K562 (cell line): ENCODE measurements around the gene UBE2K. TPM values are rescaled to one million over a fixed set of nuclear protein-coding genes. Genes with fewer than 3 reads are reported as not detected.

Experiments
- BACH1 ChIP-seq: fragments of 200-800 bp; sonication (Bioruptor generic); IDR thresholded peaks from 2 replicates; pipeline ENCODE4 v1.6.1; 2016; ENCODE audit warnings: missing genetic modification characterization, missing compliant biosample characterization
- BCOR ChIP-seq: fragments of 450-650 bp; IDR thresholded peaks from 2 replicates; pipeline ENCODE4 v1.6.1; 2016
- CBX5 ChIP-seq: IDR thresholded peaks from 2 replicates; pipeline ENCODE4 v1.6.1; 2014; ENCODE audit warnings: low read depth, borderline replicate concordance
- CCNT2 ChIP-seq: IDR thresholded peaks from 2 replicates; pipeline ENCODE4 v1.6.1; 2011; ENCODE audit warnings: borderline replicate concordance, low read depth, mild to moderate bottlenecking, moderate library complexity, mixed read lengths, low read length; ENCODE audit not compliant: insufficient read length; ENCODE audit errors: extremely low read depth
- CTBP1 ChIP-seq: fragments of 450-650 bp; IDR thresholded peaks from 2 replicates; pipeline ENCODE4 v1.6.1; 2016; ENCODE audit warnings: borderline replicate concordance
- DPF2 ChIP-seq: fragments of 450-650 bp; IDR thresholded peaks from 2 replicates; pipeline ENCODE4 v1.6.1; 2016
- E2F3 ChIP-seq: fragments of 250-450 bp; sonication (Bioruptor Pico); IDR thresholded peaks from 2 replicates; pipeline ENCODE4 v1.4.0; 2020; ENCODE audit warnings: mild to moderate bottlenecking
- EHMT2 ChIP-seq: fragments of 450-650 bp; IDR thresholded peaks from 2 replicates; pipeline ENCODE4 v1.6.1; 2018; ENCODE audit warnings: antibody characterized with exemption
- KHSRP ChIP-seq: fragments of 450-650 bp; IDR thresholded peaks from 2 replicates; pipeline ENCODE4 v1.6.1; 2017
- SMARCB1 ChIP-seq: IDR thresholded peaks from 2 replicates; pipeline ENCODE4 v1.6.1; 2011; ENCODE audit warnings: improper control_type of control experiment, low read depth; ENCODE audit not compliant: insufficient read length
- SP2 ChIP-seq: IDR thresholded peaks from 2 replicates; pipeline ENCODE4 v1.6.1; 2011; ENCODE audit warnings: mild to moderate bottlenecking, low read depth, low read length, moderate library complexity; ENCODE audit not compliant: poor library complexity, severe bottlenecking; ENCODE audit errors: extremely low read depth
- TCF3 ChIP-seq: sonication (generic); formaldehyde crosslinking; IDR thresholded peaks from 2 replicates; pipeline ENCODE4 v1.4.0; 2020; ENCODE audit warnings: mild to moderate bottlenecking, missing genetic modification reagents
- ZNF354B ChIP-seq: fragments of 250-450 bp; sonication (Bioruptor Pico); IDR thresholded peaks from 2 replicates; pipeline ENCODE4 v1.4.0; 2020
- polyA plus RNA-seq, 8 experiments: library from polyadenylated mRNA; depleted of rRNA in 4 of 8; stranded (reverse) in 5 of 8; unstranded in 3 of 8; fragments of >200 nt; fragmentation: Nextera tagmentation in 2 of 8; fragmentation: Illumina TruSeq in 1 of 8; extraction: Ambion mirVana in 2 of 8; extraction: Trizol in 1 of 8; gene quantifications; 2 replicates each; pipeline versions ENCODE4 v1.2.1 to v1.2.3, GENCODE V29; 2011 to 2014; ENCODE audit warnings: inconsistent platforms in 1 of 8, missing spikeins in 1 of 8
- total RNA-seq, 7 experiments: library from RNA; depleted of rRNA in 6 of 7; stranded (reverse); fragments of >200 nt in 6 of 7; fragmentation: Illumina TruSeq in 2 of 7; extraction: Trizol in 2 of 7; gene quantifications; 2 replicates each; pipeline versions ENCODE4 v1.2.1 to v1.2.3, GENCODE V29; 2011 to 2021; ENCODE audit warnings: low replicate concordance in 1 of 7
- TF ChIP-seq, protein P1 (sequence below): sonication (generic); formaldehyde crosslinking; IDR thresholded peaks from 2 replicates; pipeline ENCODE4 v1.8.1; 2023; ENCODE audit warnings: mild to moderate bottlenecking, missing genetic modification reagents
- TF ChIP-seq, protein P2 (sequence below): fragments of 450-650 bp; IDR thresholded peaks from 2 replicates; pipeline ENCODE4 v1.6.1; 2018; ENCODE audit not compliant: partially characterized antibody

UBE2K gene
- total and polyA plus RNA-seq, 9 of the 15 experiments (the other 6 are each of a cell fraction or from before 2014, with no cell fraction given): 29.8 to 190 (median 62.6) TPM

DNA sequence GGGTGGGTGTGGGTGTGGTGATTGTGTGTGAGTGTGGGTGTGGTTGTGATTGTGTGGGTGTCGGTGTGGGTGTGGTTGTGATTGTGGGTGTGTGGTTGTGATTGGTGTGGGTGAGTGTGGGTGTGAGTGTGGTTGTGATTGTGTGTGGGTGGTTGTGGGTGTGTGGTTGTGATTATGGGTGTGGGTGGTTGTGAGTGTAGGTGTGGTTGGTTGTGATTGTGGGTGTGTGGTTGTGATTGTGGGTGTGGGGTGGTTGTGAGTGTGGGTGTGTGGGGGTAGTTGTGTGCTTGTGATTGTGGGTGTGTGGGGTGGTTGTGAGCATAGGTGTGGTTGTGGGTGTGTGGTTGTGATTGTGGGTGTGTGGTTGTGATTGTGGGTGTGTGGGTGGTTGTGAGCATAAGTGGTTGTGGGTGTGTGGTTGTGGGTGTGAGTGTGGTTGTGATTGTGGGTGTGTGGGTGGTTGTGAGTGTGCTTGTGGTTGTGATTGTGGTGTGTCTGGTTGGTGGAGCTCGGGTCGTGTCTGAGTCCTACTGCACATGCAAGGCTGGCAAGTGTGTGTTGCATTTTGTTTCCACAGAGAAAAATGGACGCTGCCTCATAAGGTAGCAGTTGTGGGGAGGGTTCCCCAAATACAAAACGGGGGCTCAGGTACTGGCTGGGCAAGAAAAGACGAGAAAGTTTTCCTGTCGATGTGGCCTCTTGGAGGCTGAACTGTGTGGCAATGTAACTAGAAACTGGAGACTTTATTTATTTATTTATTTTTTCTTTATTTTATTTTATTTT lies 116.7 kb downstream of the UBE2K start (continued):
- no peak for TF ChIP-seq KHSRP
- TF ChIP-seq SMARCB1: no peak
- TF ChIP-seq CTBP1: no peak
- TF ChIP-seq SP2: no peak
- no peak for TF ChIP-seq CCNT2
- TF ChIP-seq BACH1 (tag): no peak
- TF ChIP-seq TCF3 (CRISPR knock-in tag): no peak
- no peak for TF ChIP-seq ZNF354B (CRISPR knock-in tag)
- 0 out of 2 replicates have a peak, but pooled peaks have one; percentile 23 for TF ChIP-seq EHMT2
- peak; percentile 19; the same call in 1 of the 2 replicates for TF ChIP-seq DPF2
- TF ChIP-seq, protein P1, sequence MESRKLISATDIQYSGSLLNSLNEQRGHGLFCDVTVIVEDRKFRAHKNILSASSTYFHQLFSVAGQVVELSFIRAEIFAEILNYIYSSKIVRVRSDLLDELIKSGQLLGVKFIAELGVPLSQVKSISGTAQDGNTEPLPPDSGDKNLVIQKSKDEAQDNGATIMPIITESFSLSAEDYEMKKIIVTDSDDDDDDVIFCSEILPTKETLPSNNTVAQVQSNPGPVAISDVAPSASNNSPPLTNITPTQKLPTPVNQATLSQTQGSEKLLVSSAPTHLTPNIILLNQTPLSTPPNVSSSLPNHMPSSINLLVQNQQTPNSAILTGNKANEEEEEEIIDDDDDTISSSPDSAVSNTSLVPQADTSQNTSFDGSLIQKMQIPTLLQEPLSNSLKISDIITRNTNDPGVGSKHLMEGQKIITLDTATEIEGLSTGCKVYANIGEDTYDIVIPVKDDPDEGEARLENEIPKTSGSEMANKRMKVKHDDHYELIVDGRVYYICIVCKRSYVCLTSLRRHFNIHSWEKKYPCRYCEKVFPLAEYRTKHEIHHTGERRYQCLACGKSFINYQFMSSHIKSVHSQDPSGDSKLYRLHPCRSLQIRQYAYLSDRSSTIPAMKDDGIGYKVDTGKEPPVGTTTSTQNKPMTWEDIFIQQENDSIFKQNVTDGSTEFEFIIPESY (CRISPR knock-in tag): no peak
- TF ChIP-seq E2F3: no peak
- TF ChIP-seq CBX5: no peak
- TF ChIP-seq BCOR: peak; percentile 30; the same call in 1 of the 2 replicates
- TF ChIP-seq, protein P2, sequence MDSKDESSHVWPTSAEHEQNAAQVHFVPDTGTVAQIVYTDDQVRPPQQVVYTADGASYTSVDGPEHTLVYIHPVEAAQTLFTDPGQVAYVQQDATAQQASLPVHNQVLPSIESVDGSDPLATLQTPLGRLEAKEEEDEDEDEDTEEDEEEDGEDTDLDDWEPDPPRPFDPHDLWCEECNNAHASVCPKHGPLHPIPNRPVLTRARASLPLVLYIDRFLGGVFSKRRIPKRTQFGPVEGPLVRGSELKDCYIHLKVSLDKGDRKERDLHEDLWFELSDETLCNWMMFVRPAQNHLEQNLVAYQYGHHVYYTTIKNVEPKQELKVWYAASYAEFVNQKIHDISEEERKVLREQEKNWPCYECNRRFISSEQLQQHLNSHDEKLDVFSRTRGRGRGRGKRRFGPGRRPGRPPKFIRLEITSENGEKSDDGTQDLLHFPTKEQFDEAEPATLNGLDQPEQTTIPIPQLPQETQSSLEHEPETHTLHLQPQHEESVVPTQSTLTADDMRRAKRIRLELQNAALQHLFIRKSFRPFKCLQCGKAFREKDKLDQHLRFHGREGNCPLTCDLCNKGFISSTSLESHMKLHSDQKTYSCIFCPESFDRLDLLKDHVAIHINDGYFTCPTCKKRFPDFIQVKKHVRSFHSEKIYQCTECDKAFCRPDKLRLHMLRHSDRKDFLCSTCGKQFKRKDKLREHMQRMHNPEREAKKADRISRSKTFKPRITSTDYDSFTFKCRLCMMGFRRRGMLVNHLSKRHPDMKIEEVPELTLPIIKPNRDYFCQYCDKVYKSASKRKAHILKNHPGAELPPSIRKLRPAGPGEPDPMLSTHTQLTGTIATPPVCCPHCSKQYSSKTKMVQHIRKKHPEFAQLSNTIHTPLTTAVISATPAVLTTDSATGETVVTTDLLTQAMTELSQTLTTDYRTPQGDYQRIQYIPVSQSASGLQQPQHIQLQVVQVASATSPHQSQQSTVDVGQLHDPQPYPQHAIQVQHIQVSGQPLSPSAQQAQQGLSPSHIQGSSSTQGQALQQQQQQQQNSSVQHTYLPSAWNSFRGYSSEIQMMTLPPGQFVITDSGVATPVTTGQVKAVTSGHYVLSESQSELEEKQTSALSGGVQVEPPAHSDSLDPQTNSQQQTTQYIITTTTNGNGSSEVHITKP: peak; percentile 5
